OCI-LY3 (cell line): ENCODE data around the gene LPIN2.
"Not testable (repeated sequence)": the region's sequence is repeated elsewhere in the genome, so short reads cannot be mapped to it uniquely, and the experiment has no call there.

Experiments used
- H2AFZ ChIP-seq: fragments of 200-600, 300-600 bp; shearing (Covaris generic); 2 replicates; pipeline ENCODE4 v1.6.0; 2014; ENCODE audit warnings: antibody characterized with exemption, low read depth, low read length
- H3K27ac ChIP-seq: fragments of 200-600, 300-600 bp; sonication (generic); 2 replicates; pipeline ENCODE4 v1.5.1; 2014; ENCODE audit warnings: mild to moderate bottlenecking, low read length, moderate library complexity, mixed read lengths
- H3K27me3 ChIP-seq: fragments of 200-600, 300-600 bp; sonication (generic); 2 replicates; pipeline ENCODE4 v1.6.1; 2014; ENCODE audit warnings: low read depth, low read length, mixed read lengths
- H3K36me3 ChIP-seq: fragments of 200-600, 300-600 bp; sonication (generic); replicated peaks from 2 replicates; pipeline ENCODE3; 2014; ENCODE audit warnings: low read depth, low read length, mixed read lengths
- H3K4me1 ChIP-seq: fragments of 300-600, 200-600 bp; sonication (generic); 2 replicates; pipeline ENCODE4 v1.6.1; 2014; ENCODE audit warnings: low read length, mixed read lengths
- H3K4me2 ChIP-seq: fragments of 200-600, 300-600 bp; sonication (generic); 2 replicates; pipeline ENCODE4 v1.6.1; 2014; ENCODE audit warnings: low read length, mixed read lengths
- H3K4me3 ChIP-seq: fragments of 300-600, 200-600 bp; sonication (generic); 2 replicates; pipeline ENCODE4 v1.5.1; 2014; ENCODE audit warnings: antibody characterized with exemption, mild to moderate bottlenecking, low read length, moderate library complexity
- H3K79me2 ChIP-seq: fragments of 300-600, 200-600 bp; shearing (Covaris generic); 2 replicates; pipeline ENCODE4 v1.6.1; 2014; ENCODE audit warnings: mild to moderate bottlenecking, low read length, mixed read lengths
- H3K9ac ChIP-seq: fragments of 300-600, 200-600 bp; shearing (Covaris generic); 2 replicates; pipeline ENCODE4 v1.6.0; 2014; ENCODE audit warnings: mild to moderate bottlenecking, low read length, moderate library complexity
- H3K9me3 ChIP-seq: fragments of 200-600, 300-600 bp; shearing (Covaris generic); 2 replicates; pipeline ENCODE4 v1.6.1; 2014; ENCODE audit warnings: low read length, mixed read lengths; ENCODE audit not compliant: insufficient read depth
- H4K20me1 ChIP-seq: fragments of 200-600, 300-600 bp; sonication (generic); 2 replicates; pipeline ENCODE4 v1.6.1; 2016; ENCODE audit warnings: low read length, mixed read lengths; ENCODE audit not compliant: insufficient read depth
- EZH2phosphoT487 ChIP-seq: fragments of 200-600 bp; shearing (Covaris generic); IDR thresholded peaks from 2 replicates; pipeline ENCODE4 v1.6.1; 2018; ENCODE audit warnings: antibody characterized with exemption, mixed run types, low read depth
- TF ChIP-seq, protein P1 (sequence below): fragments of 200-600, 300-600 bp; sonication (generic); IDR thresholded peaks from 2 replicates; pipeline ENCODE4 v1.5.1; 2014; ENCODE audit warnings: antibody characterized with exemption, low read length, low read depth

Gene LPIN2

DNA sequence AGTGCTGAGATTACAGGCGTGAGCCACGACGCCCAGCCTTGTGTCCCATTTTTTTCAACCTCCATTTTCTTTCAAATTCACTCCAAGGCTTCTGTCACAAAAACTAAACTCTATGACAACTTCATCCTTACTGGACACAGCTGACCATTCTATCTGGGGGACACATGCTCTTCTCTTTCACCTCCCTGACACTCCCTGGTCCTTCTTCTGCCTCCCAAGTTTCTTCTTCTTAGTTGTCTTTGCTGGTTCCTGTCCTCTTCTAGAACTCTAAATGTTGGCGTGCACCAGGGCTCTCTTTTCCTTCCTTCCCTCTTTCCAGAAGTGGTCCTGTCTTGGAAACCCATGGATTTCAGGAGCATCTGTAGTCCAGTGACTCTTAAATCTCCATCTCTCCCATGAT is 40.1 kb upstream of the LPIN2 start:
- H4K20me1 ChIP-seq = no peaks in the 10 kb centered on the region
- H3K4me2 ChIP-seq = no peak overlapping the region
- no peaks in the 10 kb centered on the region for H3K79me2 ChIP-seq
- TF ChIP-seq, protein P1, sequence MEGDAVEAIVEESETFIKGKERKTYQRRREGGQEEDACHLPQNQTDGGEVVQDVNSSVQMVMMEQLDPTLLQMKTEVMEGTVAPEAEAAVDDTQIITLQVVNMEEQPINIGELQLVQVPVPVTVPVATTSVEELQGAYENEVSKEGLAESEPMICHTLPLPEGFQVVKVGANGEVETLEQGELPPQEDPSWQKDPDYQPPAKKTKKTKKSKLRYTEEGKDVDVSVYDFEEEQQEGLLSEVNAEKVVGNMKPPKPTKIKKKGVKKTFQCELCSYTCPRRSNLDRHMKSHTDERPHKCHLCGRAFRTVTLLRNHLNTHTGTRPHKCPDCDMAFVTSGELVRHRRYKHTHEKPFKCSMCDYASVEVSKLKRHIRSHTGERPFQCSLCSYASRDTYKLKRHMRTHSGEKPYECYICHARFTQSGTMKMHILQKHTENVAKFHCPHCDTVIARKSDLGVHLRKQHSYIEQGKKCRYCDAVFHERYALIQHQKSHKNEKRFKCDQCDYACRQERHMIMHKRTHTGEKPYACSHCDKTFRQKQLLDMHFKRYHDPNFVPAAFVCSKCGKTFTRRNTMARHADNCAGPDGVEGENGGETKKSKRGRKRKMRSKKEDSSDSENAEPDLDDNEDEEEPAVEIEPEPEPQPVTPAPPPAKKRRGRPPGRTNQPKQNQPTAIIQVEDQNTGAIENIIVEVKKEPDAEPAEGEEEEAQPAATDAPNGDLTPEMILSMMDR = no peak
- no peak for TF ChIP-seq EZH2phosphoT487
- no peaks in the 10 kb centered on the region for H3K9me3 ChIP-seq
- H3K4me3 ChIP-seq = no peak overlapping the region
- H3K36me3 ChIP-seq = no peaks in the 10 kb centered on the region
- no peak overlapping the region for H3K27ac ChIP-seq
- H3K4me1 ChIP-seq = no peaks in the 10 kb centered on the region
- H3K9ac ChIP-seq = no peak overlapping the region
- no peaks in the 10 kb centered on the region for H3K27me3 ChIP-seq
- H2AFZ ChIP-seq = no peak overlapping the region

DNA sequence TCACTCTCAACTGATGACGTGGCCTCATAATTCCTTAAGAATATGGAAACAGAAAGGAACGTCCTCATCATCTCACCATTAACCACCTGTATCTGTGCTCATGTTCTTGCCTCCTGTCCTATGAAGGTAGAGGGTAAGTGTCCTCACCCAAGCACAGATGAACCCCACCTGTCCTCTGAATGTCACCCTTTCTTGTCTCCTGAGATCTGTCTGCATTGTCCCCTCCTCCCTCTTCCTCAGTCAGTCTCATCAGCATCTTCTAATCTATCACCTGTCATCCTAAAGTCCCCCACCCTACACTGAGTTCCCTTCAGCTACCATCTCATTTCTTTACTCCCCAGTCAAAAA is 39.4 kb upstream of the LPIN2 start:
- TF ChIP-seq EZH2phosphoT487 = no peak
- TF ChIP-seq, protein P1 = no peak
- Histone ChIP-seq H3K9me3 (no peaks in the 10 kb centered on the region), H3K79me2 (no peaks in the 10 kb centered on the region), H3K4me2 (no peak overlapping the region), H3K36me3 (no peaks in the 10 kb centered on the region), H3K9ac (no peak overlapping the region), H2AFZ (no peak overlapping the region), H3K27ac (no peak overlapping the region), H3K4me3 (no peak overlapping the region), H3K27me3 (no peaks in the 10 kb centered on the region), H3K4me1 (no peaks in the 10 kb centered on the region), H4K20me1 (no peaks in the 10 kb centered on the region)

DNA sequence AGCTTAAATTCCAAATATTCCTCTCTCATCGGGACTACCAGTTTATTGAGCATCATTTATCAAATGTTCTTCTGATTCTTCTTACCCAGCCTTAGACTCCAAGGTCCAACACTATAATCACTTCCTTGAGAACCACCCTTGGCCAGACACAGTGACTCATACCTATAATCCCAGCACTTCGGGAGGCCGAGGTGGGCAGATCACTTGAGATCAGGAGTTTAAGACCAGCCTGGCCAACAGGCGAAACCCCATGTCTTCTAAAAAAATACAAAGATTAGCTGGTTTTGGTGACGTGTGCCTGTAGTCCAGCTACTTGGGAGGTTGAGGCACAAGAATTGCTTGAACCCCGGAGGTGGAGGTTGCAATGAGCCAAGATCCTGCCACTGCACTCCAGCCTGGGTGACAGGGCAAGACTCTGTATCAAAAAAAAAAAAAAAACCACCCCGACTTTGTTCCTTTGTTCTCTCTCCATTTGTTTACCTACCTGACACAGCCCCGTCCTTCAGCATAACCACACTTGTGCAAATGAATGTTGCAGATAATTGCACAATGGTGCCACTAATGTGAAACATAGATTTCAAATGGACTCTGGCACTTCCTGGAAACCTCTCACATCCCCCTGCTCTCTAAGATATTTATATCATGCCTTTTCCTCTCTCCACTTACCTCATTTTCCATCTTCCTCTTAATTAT is 38.9 kb upstream of the LPIN2 start:
- no peaks in the 10 kb centered on the region for H3K9me3 ChIP-seq
- H2AFZ ChIP-seq = no peak overlapping the region
- H3K9ac ChIP-seq = no peak overlapping the region
- H4K20me1 ChIP-seq = no peaks in the 10 kb centered on the region
- no peaks in the 10 kb centered on the region for H3K4me1 ChIP-seq
- H3K27ac ChIP-seq = no peak overlapping the region
- no peaks in the 10 kb centered on the region for H3K36me3 ChIP-seq
- H3K79me2 ChIP-seq = no peaks in the 10 kb centered on the region
- no peak overlapping the region for H3K4me2 ChIP-seq
- no peaks in the 10 kb centered on the region for H3K27me3 ChIP-seq
- no peak for TF ChIP-seq EZH2phosphoT487
- TF ChIP-seq, protein P1 = no peak
- no peak overlapping the region for H3K4me3 ChIP-seq

DNA sequence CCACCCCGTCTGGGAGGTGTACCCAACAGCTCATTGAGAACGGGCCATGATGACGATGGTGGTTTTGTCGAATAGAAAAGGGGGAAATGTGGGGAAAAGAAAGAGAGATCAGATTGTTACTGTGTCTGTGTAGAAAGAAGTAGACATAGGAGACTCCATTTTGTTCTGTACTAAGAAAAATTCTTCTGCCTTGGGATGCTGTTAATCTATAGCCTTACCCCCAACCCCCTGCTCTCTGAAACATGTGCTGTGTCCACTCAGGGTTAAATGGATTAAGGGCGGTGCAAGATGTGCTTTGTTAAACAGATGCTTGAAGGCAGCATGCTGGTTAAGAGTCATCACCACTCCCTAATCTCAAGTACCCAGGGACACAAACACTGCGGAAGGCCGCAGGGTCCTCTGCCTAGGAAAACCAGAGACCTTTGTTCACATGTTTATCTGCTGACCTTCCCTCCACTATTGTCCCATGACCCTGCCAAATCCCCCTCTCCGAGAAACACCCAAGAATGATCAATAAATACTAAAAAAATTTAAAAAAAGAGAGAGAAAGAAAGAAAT is 37.0 kb upstream of the LPIN2 start:
- not testable (repeated sequence) for H2AFZ ChIP-seq, H3K4me3 ChIP-seq, H3K4me1 ChIP-seq, H3K27me3 ChIP-seq, H3K9me3 ChIP-seq, H4K20me1 ChIP-seq, H3K36me3 ChIP-seq, H3K9ac ChIP-seq, H3K79me2 ChIP-seq, H3K27ac ChIP-seq, H3K4me2 ChIP-seq
